Heart right ventricle (tissue), 16 donors: ENCODE results near the gene OLR1. TPM values are rescaled to one million over a fixed set of nuclear protein-coding genes. Genes with fewer than 3 reads are reported as not detected.

Experiments
- ATAC-seq, 8 donors: fragments of 200-7000 bp; cut with Tn5 transposase; one replicate each; pipeline ENCODE4 v1.9.1; 2020; ENCODE audit warnings: mild to moderate bottlenecking in 8 of 8, moderate library complexity in 8 of 8, moderate number of reproducible peaks in 1 of 8
- DNase-seq, 2 donors: peaks; one replicate each; pipeline ENCODE4 v3.0.0-alpha.2; 2020
- H3K27ac ChIP-seq, 10 donors: fragments of 200-600 bp; sonication (generic) in 2 of 10; one replicate each; pipeline versions ENCODE4 v1.5.0 to v1.8.0; 2020 to 2022; ENCODE audit warnings: mild to moderate bottlenecking in 3 of 10
- H3K27me3 ChIP-seq, 7 donors: fragments of 200-600 bp; one replicate each; pipeline ENCODE4 v1.8.0; 2021 to 2022; ENCODE audit warnings: mild to moderate bottlenecking in 2 of 7
- H3K36me3 ChIP-seq, 9 donors: fragments of 200-600 bp; sonication (generic) in 1 of 9; one replicate each; pipeline versions ENCODE4 v1.5.0 to v1.8.0; 2020 to 2022; ENCODE audit warnings: mild to moderate bottlenecking in 2 of 9
- H3K4me1 ChIP-seq, 9 donors: fragments of 200-600 bp; sonication (generic) in 1 of 9; one replicate each; pipeline versions ENCODE4 v1.5.0 to v1.8.0; 2020 to 2022; ENCODE audit warnings: mild to moderate bottlenecking in 4 of 9
- H3K4me3 ChIP-seq, 10 donors: fragments of 200-600 bp; sonication (generic) in 2 of 10; one replicate each; pipeline versions ENCODE4 v1.5.0 to v1.8.0; 2020 to 2022; ENCODE audit warnings: mild to moderate bottlenecking in 7 of 10, moderate library complexity in 2 of 10
- H3K9me3 ChIP-seq, 11 donors: fragments of 200-600 bp in 10 of 11; sonication (generic) in 2 of 11; one replicate each; pipeline versions ENCODE4 v1.5.0 to v1.8.0; 2013 to 2022; ENCODE audit warnings: mild to moderate bottlenecking in 2 of 11, control low read depth in 1 of 11, moderate library complexity in 1 of 11
- WGBS, 2 donors: extraction: QIAGEN DNeasy Blood & Tissue Kit; methylation state at CpG; one replicate each; pipeline ENCODE4 v1.1.7; 2013; ENCODE audit warnings: inconsistent platforms in 1 of 2; 5-methylcytosine and 5-hydroxymethylcytosine counted together
- intact Hi-C, 10 donors: fragments of 100-400 bp; cut with DNase I; formaldehyde crosslinking; loops; one replicate each; pipeline versions ENCODE4 v1.11.1 to v1.14.2; 2022
- polyA plus RNA-seq, 2 donors: library from polyadenylated mRNA; stranded (reverse); fragments of 200-250 nt; gene quantifications; one replicate each; pipeline ENCODE4 v1.2.3, GENCODE V29; 2013
- total RNA-seq, 10 donors: library from RNA; stranded (reverse); fragmentation: NEBNext Ultra II Directional in 3 of 10; extraction: Animal tissue kit (Norgen Biotek cat#: 25700) in 3 of 10; gene quantifications; one replicate each; pipeline versions ENCODE4 v1.2.1 to v1.2.4, GENCODE V29; 2021 to 2023
- TF ChIP-seq, protein P1 (sequence below), 9 donors: fragments of 200-600 bp; sonication (generic) in 2 of 9; IDR thresholded peaks; one replicate each; pipeline versions ENCODE4 v1.5.0 to v1.8.0; 2021 to 2022; ENCODE audit warnings: antibody characterized with exemption in 9 of 9, mild to moderate bottlenecking in 5 of 9, moderate library complexity in 1 of 9
- donor health status: Arrhythmogenic right ventricular cardiomyopathy.
- donor health status: ischemic (EF 13 %, LVEDD 7.1; RV severe dilation, severe dysfunction).
- donor health status: healthy with polysubstance abuse.
- donor health status: DM: no; HTN: yes; CAD: no.
- donor health status: DM: no; HTN: no; CAD: no.
- donor health status: ischemic (EF 25% LVEDD 6.9; RV normal size, moderate dysfunction).
- donor health status: ischemic (EF 25% LVEDD 5.7; RV mildly dilated, moderate dysfunction).
- donor health status: healthy.
- donor health status: DM: yes; HTN: yes; CAD: no.
- donor health status: Ischemic cardiomyopathy.
- donor health status: ischemic (EF 35%, LVEDD 5.7; RV mildly dilated, moderate dysfunction).
- donor health status: nonischemic (EF 11% LVEDD 7.7; RV severe dilation, severe dysfunction).
- donor health status: DM: yes; HTN: yes; CAD: no.
- donor health status: PGD.
- donor health status: ischemic (EF 29% LVEDD 5.4; RV normal size, mild dysfunction).
- donor health status: nonischemic (EF 23%, LVEDD 6.1; RV moderate dilation, normal function).

Gene OLR1
- total and polyA plus RNA-seq, 12 donors, result 0.07 to 2.2 (median 0.49) TPM; not detected in 2

DNA sequence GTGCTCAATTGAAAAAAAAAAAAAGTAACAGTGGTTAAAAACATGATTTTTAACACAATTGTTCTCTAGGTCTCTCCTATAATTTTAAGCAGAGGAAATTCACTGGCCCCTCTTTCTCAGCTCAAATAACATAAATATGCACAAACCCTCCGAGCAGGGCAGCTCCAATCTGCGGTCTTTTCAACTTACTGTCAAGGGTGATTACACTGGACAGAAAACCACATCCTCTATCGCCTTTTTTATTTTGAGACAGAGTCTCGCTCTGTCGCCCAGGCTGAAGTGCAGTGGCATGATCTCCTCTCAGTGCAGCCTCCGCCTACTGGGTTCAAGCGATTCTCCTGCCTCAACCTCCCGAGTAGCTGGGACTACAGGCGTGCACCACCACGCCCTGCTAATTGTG, 24.3 kb upstream of the OLR1 start:
- TF ChIP-seq, protein P1, sequence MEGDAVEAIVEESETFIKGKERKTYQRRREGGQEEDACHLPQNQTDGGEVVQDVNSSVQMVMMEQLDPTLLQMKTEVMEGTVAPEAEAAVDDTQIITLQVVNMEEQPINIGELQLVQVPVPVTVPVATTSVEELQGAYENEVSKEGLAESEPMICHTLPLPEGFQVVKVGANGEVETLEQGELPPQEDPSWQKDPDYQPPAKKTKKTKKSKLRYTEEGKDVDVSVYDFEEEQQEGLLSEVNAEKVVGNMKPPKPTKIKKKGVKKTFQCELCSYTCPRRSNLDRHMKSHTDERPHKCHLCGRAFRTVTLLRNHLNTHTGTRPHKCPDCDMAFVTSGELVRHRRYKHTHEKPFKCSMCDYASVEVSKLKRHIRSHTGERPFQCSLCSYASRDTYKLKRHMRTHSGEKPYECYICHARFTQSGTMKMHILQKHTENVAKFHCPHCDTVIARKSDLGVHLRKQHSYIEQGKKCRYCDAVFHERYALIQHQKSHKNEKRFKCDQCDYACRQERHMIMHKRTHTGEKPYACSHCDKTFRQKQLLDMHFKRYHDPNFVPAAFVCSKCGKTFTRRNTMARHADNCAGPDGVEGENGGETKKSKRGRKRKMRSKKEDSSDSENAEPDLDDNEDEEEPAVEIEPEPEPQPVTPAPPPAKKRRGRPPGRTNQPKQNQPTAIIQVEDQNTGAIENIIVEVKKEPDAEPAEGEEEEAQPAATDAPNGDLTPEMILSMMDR (IDR thresholded peaks at IDR 0.05), result no peak
- intact Hi-C loops, result no loop called here
- no peaks in the 10 kb centered on the region for H3K9me3 ChIP-seq
- WGBS, 2 donors, result 88% methylated on average over 10 of the region's 10 CpGs
- no peaks in the 10 kb centered on the region for H3K36me3 ChIP-seq
- no peak overlapping the region for H3K27ac ChIP-seq
- DNase-seq (no peak), ATAC-seq (no peak)
- H3K4me3 ChIP-seq, result no peak overlapping the region
- peaks cover 0 to 3% (median 0%) of the 10 kb centered on the region in 7 donors for H3K27me3 ChIP-seq
- peaks cover 0 to 7% (median 0%) of the 10 kb centered on the region in 9 donors for H3K4me1 ChIP-seq

DNA sequence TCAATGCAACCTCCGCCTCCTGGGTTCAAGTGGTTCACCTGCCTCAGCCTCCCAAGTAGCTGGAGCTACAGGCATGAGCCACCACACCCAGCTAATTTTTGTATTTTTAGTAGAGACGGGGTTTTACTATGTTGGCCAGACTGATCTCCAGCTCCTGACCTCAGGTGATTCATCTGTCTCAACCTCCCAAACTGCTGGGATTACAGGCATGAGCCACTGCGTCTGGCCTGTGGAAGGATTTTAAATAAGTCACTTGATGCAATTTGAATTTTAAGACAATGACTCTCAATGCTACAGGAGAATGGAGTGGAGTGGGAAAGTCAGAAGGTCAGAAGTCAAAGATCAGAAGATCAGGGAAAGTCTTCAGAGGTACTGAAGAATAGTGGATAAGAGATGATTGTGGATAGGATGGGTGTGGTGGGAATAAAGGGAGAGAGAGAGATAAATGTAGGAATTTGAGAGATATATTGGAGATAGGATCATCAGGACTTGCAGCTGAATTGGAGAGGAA, 22.3 kb upstream of the OLR1 start:
- H3K9me3 ChIP-seq, result no peaks in the 10 kb centered on the region
- intact Hi-C loops, result loop anchor here in 2 of 10 donors (5.0 kb wide), 1 partner anchor 42 kb away; no protein-coding TSS in a partner anchor

DNA sequence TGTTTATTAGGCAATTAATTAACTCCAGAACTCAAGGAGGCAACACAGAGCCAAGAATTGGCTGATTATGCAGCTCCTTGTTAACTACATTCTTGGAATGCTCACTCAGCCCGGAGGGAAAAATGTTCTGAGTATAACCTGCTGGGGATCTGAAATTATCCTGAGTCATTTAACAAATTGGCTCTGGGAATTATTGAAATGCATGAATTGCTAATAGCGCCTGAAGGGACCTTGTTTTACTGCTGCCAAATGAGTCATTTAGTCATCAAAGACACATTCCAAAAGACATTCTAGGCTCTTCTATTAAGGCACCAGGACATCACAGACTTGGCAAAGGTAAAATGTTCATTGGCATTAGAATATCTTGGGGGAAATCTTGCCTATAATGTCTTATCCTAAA, 19.9 kb upstream of the OLR1 start:
- Histone ChIP-seq H3K36me3 (no peaks in the 10 kb centered on the region), H3K4me1 (peaks cover 0 to 16% (median 0%) of the 10 kb centered on the region in 9 donors), H3K27ac (no peak overlapping the region), H3K9me3 (no peaks in the 10 kb centered on the region), H3K4me3 (no peak overlapping the region), H3K27me3 (no peaks in the 10 kb centered on the region)
- TF ChIP-seq, protein P1 (IDR thresholded peaks at IDR 0.05), result no peak
- DNase-seq (no peak), ATAC-seq (peak in 1 of 8 donors; percentile 27)
- intact Hi-C loops, result loop anchor here in 7 of 10 donors (1.0 to 5.0 kb wide), 3 partner anchors 39 to 40 kb away; no protein-coding TSS in a partner anchor
- WGBS, 2 donors, result 30 to 31% methylated on average over 2 of the region's 2 CpGs

More for the DNA sequence above, 22.3 kb upstream of the OLR1 start:
- no peak for DNase-seq
- Histone ChIP-seq H3K4me3 (no peak overlapping the region), H3K27ac (no peak overlapping the region), H3K4me1 (peaks cover 0 to 14% (median 0%) of the 10 kb centered on the region in 9 donors), H3K36me3 (no peaks in the 10 kb centered on the region), H3K27me3 (peaks cover 0 to 3% (median 0%) of the 10 kb centered on the region in 7 donors)
- TF ChIP-seq, protein P1 (IDR thresholded peaks at IDR 0.05), result no peak
- WGBS, 2 donors, result 88 to 89% methylated on average over 3 of the region's 3 CpGs
- ATAC-seq, result no peak

DNA sequence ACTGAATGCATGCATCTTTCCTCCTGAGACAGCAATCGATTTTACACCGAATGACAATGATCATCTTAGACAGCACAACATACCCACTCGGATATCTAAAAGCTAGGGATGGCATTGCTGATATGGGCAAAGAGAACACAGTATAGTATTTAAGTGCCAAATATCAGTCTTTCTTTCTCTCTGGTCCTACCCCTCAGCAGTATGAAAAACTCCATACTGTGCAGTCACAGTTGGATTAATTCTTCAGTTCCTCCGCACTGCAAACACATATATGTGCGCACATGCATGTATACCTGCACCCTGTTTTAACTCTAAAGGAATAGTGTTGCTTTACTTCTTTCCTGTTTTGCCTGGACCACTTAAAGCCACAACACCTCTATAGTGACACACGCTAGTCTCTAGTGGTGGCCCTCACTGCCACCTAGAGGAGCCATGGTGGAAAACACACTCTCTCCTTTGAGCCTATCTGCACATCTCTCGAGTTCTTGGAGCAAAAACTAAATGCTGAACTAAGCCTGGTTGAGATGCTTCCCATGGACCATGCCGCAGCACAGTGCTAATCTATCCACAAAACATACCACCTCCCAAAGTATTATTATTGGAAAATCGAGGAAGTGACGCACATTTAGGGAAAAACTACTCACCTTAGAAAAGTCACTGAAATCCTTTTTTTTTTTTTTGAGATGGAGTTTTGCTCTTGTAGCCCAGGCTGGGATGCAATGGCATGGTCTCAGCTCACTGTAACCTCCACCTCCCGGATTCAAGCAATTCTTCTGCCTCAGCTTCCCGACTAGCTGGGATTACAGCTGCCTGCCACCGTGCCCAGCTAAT, 18.8 kb upstream of the OLR1 start:
- Histone ChIP-seq H3K27me3 (peaks cover 0 to 8% (median 0%) of the 10 kb centered on the region in 7 donors), H3K9me3 (no peaks in the 10 kb centered on the region), H3K27ac (no peak overlapping the region), H3K4me1 (peaks cover 0 to 19% (median 0%) of the 10 kb centered on the region in 9 donors), H3K4me3 (no peak overlapping the region), H3K36me3 (no peaks in the 10 kb centered on the region)
- DNase-seq, result peak; percentile 27 to 47
- TF ChIP-seq, protein P1 (IDR thresholded peaks at IDR 0.05), result peak; percentile 30 to 84 (median 75)
- peak; percentile 88 to 96 (median 93) for ATAC-seq
- 48 to 50% methylated on average over 13 of the region's 13 CpGs for WGBS, 2 donors
- intact Hi-C loops, result loop anchor here in 9 of 10 donors (1.0 to 5.0 kb wide), 3 partner anchors 37 to 38 kb away; no protein-coding TSS in a partner anchor
